Hepatocyte (in vitro differentiated cells): Measurements from ENCODE around the gene FAM222A. TPM values are rescaled to one million over a fixed set of nuclear protein-coding genes. Genes with fewer than 3 reads are reported as not detected.

Experiments used
- DNase-seq: peaks from one replicate; pipeline ENCODE4 v3.0.0-alpha.2; 2016; ENCODE audit warnings: low spot score
- H2AFZ ChIP-seq: fragments of 200-600 bp; sonication (generic); 2 replicates; pipeline ENCODE4 v1.6.0; 2016; ENCODE audit warnings: antibody characterized with exemption, mild to moderate bottlenecking
- H3K27ac ChIP-seq: fragments of 200-600 bp; sonication (generic); 2 replicates; pipeline ENCODE4 v1.5.1; 2016; ENCODE audit warnings: mild to moderate bottlenecking
- H3K27me3 ChIP-seq: fragments of 200-600 bp; sonication (generic); 2 replicates; pipeline ENCODE4 v1.6.1; 2016
- H3K36me3 ChIP-seq: fragments of 200-600 bp; sonication (generic); replicated peaks from 2 replicates; pipeline ENCODE4 v1.5.1; 2016; ENCODE audit warnings: low read depth; ENCODE audit not compliant: insufficient read depth
- H3K4me1 ChIP-seq: fragments of 200-600 bp; sonication (generic); 2 replicates; pipeline ENCODE4 v1.5.1; 2016; ENCODE audit warnings: mild to moderate bottlenecking, moderate library complexity; ENCODE audit not compliant: insufficient read depth
- H3K4me2 ChIP-seq: fragments of 200-600 bp; sonication (generic); 2 replicates; pipeline ENCODE4 v1.6.0; 2016
- H3K4me3 ChIP-seq: fragments of 200-600 bp; sonication (generic); 2 replicates; pipeline ENCODE4 v1.5.1; 2016; ENCODE audit warnings: mild to moderate bottlenecking
- H3K79me2 ChIP-seq: fragments of 200-600 bp; sonication (generic); 2 replicates; pipeline ENCODE4 v1.6.0; 2017; ENCODE audit warnings: mild to moderate bottlenecking
- H3K9me2 ChIP-seq: fragments of 200-600 bp; sonication (generic); replicated peaks from 2 replicates; pipeline ENCODE4 v1.6.0; 2017; ENCODE audit warnings: mild to moderate bottlenecking; ENCODE audit not compliant: insufficient read depth
- H3K9me3 ChIP-seq: fragments of 200-600 bp; sonication (generic); 2 replicates; pipeline ENCODE4 v1.5.1; 2016; ENCODE audit warnings: low read depth, mild to moderate bottlenecking
- H4K20me1 ChIP-seq: fragments of 200-600 bp; sonication (generic); 2 replicates; pipeline ENCODE4 v1.6.0; 2016; ENCODE audit warnings: mild to moderate bottlenecking; ENCODE audit not compliant: insufficient read depth, poor library complexity, severe bottlenecking
- EZH2 ChIP-seq: fragments of 200-600 bp; sonication (generic); IDR thresholded peaks from 2 replicates; pipeline ENCODE4 v1.6.1; 2016; ENCODE audit warnings: antibody characterized with exemption, mild to moderate bottlenecking, borderline replicate concordance
- EZH2phosphoT487 ChIP-seq: fragments of 200-600 bp; sonication (generic); IDR thresholded peaks from one replicate; pipeline ENCODE4 v1.6.1; 2018; ENCODE audit warnings: antibody characterized with exemption, mild to moderate bottlenecking, low read depth, moderate library complexity; ENCODE audit not compliant: unreplicated experiment, severe bottlenecking
- WGBS: methylation state at CpG from one replicate; pipeline ENCODE4 v1.1.6; 2016; ENCODE audit warnings: low lambda C conversion rate; ENCODE audit errors: missing lambda C conversion rate; 5-methylcytosine and 5-hydroxymethylcytosine counted together
- polyA plus RNA-seq: library from polyadenylated mRNA; unstranded; fragments of >200 nt; fragmentation: Nextera tagmentation; extraction: Ambion mirVana; gene quantifications from 2 replicates; pipeline ENCODE4 v1.2.1, GENCODE V29; 2016
- total RNA-seq: library from RNA; depleted of rRNA; stranded (reverse); fragments of >200 nt; gene quantifications from 2 replicates; pipeline ENCODE4 v1.2.3, GENCODE V29; 2014
- TF ChIP-seq, protein P1 (sequence below): fragments of 200-600 bp; sonication (generic); IDR thresholded peaks from 2 replicates; pipeline ENCODE4 v1.5.1; 2016; ENCODE audit warnings: antibody characterized with exemption, mild to moderate bottlenecking; ENCODE audit not compliant: poor library complexity

FAM222A gene
- total and polyA plus RNA-seq, 2 experiments from 2014 or later, result 7.4 to 11.3 TPM

DNA sequence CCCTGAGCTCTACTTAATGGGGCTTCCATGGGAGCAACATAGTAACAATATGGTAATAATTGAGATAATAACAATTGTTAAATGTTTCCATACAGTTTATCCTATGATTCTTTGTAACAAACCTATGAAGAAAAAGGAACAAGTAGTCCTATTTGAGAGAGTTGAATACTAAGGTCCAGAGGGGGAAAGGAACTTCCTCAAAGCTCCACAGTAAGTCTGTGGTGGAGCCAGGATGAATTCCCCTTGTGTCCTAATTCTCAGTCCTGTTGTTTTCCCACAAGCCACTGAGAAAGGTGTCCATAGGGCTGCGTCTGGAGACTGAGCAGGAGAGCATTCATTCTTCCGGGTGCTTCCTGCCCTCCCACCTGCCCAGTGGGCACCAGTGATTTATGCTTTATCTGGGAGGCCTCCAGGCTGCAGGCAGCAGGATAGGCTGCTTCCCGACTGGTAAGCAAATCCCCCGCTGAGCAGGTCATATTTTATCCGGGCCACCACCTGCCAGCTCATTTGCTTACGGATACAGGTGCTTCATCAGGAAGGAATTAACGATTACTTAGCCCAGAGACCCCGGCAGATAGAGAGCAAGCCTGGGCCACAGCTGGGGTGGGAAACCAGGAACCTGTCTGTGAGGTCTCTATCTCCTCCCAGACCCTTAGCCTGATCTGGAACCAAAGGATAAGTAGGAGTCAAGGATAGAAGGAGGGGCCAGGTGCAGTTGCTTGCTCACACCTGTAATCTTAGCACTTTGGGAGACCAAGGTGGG, 33.9 kb upstream of the FAM222A start:
- Histone ChIP-seq H3K4me1 (peaks cover 17% of the 10 kb centered on the region), H3K4me3 (no peak overlapping the region), H3K79me2 (no peaks in the 10 kb centered on the region), H4K20me1 (no peaks in the 10 kb centered on the region), H3K36me3 (no peaks in the 10 kb centered on the region), H3K9me3 (no peaks in the 10 kb centered on the region), H2AFZ (no peak overlapping the region), H3K27me3 (no peaks in the 10 kb centered on the region), H3K4me2 (no peak overlapping the region), H3K27ac (no peak overlapping the region), H3K9me2 (no peaks in the 10 kb centered on the region)
- DNase-seq, result no peak
- TF ChIP-seq EZH2, result no peak
- no peak for TF ChIP-seq EZH2phosphoT487
- TF ChIP-seq, protein P1, sequence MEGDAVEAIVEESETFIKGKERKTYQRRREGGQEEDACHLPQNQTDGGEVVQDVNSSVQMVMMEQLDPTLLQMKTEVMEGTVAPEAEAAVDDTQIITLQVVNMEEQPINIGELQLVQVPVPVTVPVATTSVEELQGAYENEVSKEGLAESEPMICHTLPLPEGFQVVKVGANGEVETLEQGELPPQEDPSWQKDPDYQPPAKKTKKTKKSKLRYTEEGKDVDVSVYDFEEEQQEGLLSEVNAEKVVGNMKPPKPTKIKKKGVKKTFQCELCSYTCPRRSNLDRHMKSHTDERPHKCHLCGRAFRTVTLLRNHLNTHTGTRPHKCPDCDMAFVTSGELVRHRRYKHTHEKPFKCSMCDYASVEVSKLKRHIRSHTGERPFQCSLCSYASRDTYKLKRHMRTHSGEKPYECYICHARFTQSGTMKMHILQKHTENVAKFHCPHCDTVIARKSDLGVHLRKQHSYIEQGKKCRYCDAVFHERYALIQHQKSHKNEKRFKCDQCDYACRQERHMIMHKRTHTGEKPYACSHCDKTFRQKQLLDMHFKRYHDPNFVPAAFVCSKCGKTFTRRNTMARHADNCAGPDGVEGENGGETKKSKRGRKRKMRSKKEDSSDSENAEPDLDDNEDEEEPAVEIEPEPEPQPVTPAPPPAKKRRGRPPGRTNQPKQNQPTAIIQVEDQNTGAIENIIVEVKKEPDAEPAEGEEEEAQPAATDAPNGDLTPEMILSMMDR, result no peak
- 58% methylated on average over 8 of the region's 8 CpGs for WGBS

GRCh38 chr12:109680264-109681005, 33.2 kb upstream of the FAM222A start:
- Histone ChIP-seq H3K79me2 (no peaks in the 10 kb centered on the region), H3K9me2 (no peaks in the 10 kb centered on the region), H3K4me3 (no peak overlapping the region), H2AFZ (no peak overlapping the region), H3K9me3 (no peaks in the 10 kb centered on the region), H3K4me1 (peaks cover 17% of the 10 kb centered on the region), H3K4me2 (no peak overlapping the region), H3K36me3 (no peaks in the 10 kb centered on the region), H3K27ac (no peak overlapping the region), H3K27me3 (no peaks in the 10 kb centered on the region), H4K20me1 (no peaks in the 10 kb centered on the region)
- no peak for DNase-seq
- 85% methylated on average over 4 of the region's 4 CpGs for WGBS
- TF ChIP-seq EZH2, result no peak

DNA sequence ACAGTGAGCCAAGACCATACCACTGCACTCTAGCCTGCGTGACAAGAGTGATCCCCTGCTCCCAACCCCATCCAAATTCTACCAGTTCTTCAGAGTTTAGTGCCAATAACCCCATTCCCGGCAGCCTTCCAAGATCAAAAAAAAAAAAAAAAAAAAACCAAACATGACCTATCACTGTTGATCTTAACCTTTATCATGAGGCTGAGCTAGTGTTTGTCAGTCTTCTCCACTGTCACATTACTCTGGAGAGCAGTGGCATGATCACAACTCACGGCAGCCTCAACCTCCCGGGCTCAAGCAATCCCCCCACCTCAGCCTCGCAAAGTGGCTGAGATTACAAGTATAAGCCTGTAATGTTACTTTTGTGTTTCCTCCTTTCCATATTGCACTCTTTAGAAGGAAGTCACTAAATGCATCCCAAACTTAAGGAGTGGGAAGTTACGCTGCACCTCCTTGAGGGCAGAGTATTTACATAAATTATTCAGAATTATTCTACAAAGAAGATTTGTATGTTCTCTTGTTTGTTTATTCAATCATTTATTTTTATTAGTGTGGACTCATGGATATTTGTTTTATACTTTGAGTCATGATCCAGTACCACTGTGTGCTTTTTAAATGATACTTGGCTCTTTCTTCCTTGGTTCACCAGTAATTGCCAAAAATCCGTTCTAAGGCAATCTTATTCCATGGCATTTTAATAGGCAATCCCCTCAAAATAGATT, 31.5 kb upstream of the FAM222A start:
- Histone ChIP-seq H3K9me2 (no peaks in the 10 kb centered on the region), H3K4me1 (peaks cover 17% of the 10 kb centered on the region), H3K27ac (no peak overlapping the region), H4K20me1 (no peaks in the 10 kb centered on the region), H3K4me3 (no peak overlapping the region), H2AFZ (no peak overlapping the region), H3K9me3 (no peaks in the 10 kb centered on the region), H3K79me2 (no peaks in the 10 kb centered on the region), H3K27me3 (no peaks in the 10 kb centered on the region), H3K4me2 (no peak overlapping the region), H3K36me3 (no peaks in the 10 kb centered on the region)
- DNase-seq, result no peak
- TF ChIP-seq, protein P1, result no peak
- TF ChIP-seq EZH2phosphoT487, result no peak
- TF ChIP-seq EZH2, result no peak
- 70% methylated on average over 7 of the region's 7 CpGs for WGBS

GRCh38 chr12:109682708-109683060, 30.9 kb upstream of the FAM222A start:
- Histone ChIP-seq H3K4me2 (no peak overlapping the region), H3K27ac (no peak overlapping the region), H3K4me3 (no peak overlapping the region), H3K9me2 (no peaks in the 10 kb centered on the region), H3K36me3 (no peaks in the 10 kb centered on the region), H3K4me1 (peaks cover 17% of the 10 kb centered on the region), H3K27me3 (no peaks in the 10 kb centered on the region), H3K9me3 (no peaks in the 10 kb centered on the region), H4K20me1 (no peaks in the 10 kb centered on the region), H2AFZ (no peak overlapping the region), H3K79me2 (no peaks in the 10 kb centered on the region)
- WGBS, result 100% methylated on average over 1 of the region's 1 CpG
- no peak for DNase-seq
- TF ChIP-seq EZH2phosphoT487 (no peak), EZH2 (no peak)
- TF ChIP-seq, protein P1, result no peak
